Neuronal stem cell (in vitro differentiated cells): ENCODE data around the gene CCER1.

ENCODE experiments used
- DNase-seq: peaks from one replicate; pipeline ENCODE4 v3.0.0-alpha.2; 2013; ENCODE audit warnings: low spot score
- H2AFZ ChIP-seq: one replicate; pipeline ENCODE4 v1.6.1; 2013; ENCODE audit warnings: mild to moderate bottlenecking, low read length, inconsistent platforms
- H2AK5ac ChIP-seq: 2 replicates; pipeline ENCODE4 v1.6.1; 2013; ENCODE audit warnings: low read depth, mild to moderate bottlenecking, inconsistent platforms, low read length, moderate library complexity, mixed read lengths
- H2BK120ac ChIP-seq: 2 replicates; pipeline ENCODE4 v1.6.1; 2013; ENCODE audit warnings: low read depth, mild to moderate bottlenecking, inconsistent platforms, low read length, moderate library complexity, mixed read lengths
- H2BK12ac ChIP-seq: one replicate; pipeline ENCODE4 v1.6.1; 2013; ENCODE audit warnings: low read length, inconsistent platforms
- H2BK15ac ChIP-seq: 2 replicates; pipeline ENCODE4 v1.6.1; 2013; ENCODE audit warnings: mild to moderate bottlenecking, low read length, inconsistent platforms, mixed read lengths
- H2BK5ac ChIP-seq: one replicate; pipeline ENCODE4 v1.6.1; 2013; ENCODE audit warnings: inconsistent platforms, mild to moderate bottlenecking, low read length, moderate library complexity
- H3K14ac ChIP-seq: one replicate; pipeline ENCODE4 v1.6.1; 2013; ENCODE audit warnings: low read length, inconsistent platforms
- H3K18ac ChIP-seq: 2 replicates; pipeline ENCODE4 v1.6.1; 2013; ENCODE audit warnings: low read length, inconsistent platforms
- H3K23ac ChIP-seq: 2 replicates; pipeline ENCODE4 v1.6.1; 2013; ENCODE audit warnings: low read depth, mild to moderate bottlenecking, mixed read lengths, low read length, inconsistent platforms; ENCODE audit not compliant: poor library complexity
- H3K27ac ChIP-seq: replicated peaks from 3 replicates; pipeline ENCODE4 v1.5.1; 2013; ENCODE audit warnings: low read length, inconsistent platforms
- H3K27me3 ChIP-seq, 3 experiments: 2 replicates each; pipeline ENCODE4 v1.6.1; 2013; ENCODE audit warnings: low read length in 3 of 3, mild to moderate bottlenecking in 2 of 3, inconsistent platforms in 1 of 3, low read depth in 1 of 3, mixed read lengths in 1 of 3, moderate library complexity in 1 of 3; ENCODE audit not compliant: control insufficient read depth in 3 of 3, insufficient read depth in 3 of 3
- H3K36me3 ChIP-seq, 2 donors: replicated peaks in 1 of 2; 2 replicates each; pipeline ENCODE4 v1.6.1; 2013; ENCODE audit warnings: low read length in 2 of 2; ENCODE audit not compliant: control insufficient read depth in 2 of 2, insufficient read depth in 2 of 2
- H3K4ac ChIP-seq: 2 replicates; pipeline ENCODE4 v1.6.1; 2013; ENCODE audit warnings: inconsistent platforms, mild to moderate bottlenecking, low read length, moderate library complexity
- H3K4me1 ChIP-seq, 2 donors: 1 replicate in 1 of 2; 2 replicates in 1 of 2; pipeline ENCODE4 v1.6.1; 2013; ENCODE audit warnings: low read length in 2 of 2, low read depth in 1 of 2; ENCODE audit not compliant: control insufficient read depth in 2 of 2, insufficient read depth in 1 of 2
- H3K4me2 ChIP-seq: one replicate; pipeline ENCODE4 v1.6.1; 2013; ENCODE audit warnings: mild to moderate bottlenecking, low read length, inconsistent platforms; ENCODE audit not compliant: insufficient read depth, poor library complexity, severe bottlenecking
- H3K4me3 ChIP-seq, 2 donors: 2 replicates each; pipeline ENCODE4 v1.5.1; 2013; ENCODE audit warnings: low read length in 2 of 2, mild to moderate bottlenecking in 2 of 2, inconsistent platforms in 1 of 2, moderate library complexity in 1 of 2
- H3K79me1 ChIP-seq: one replicate; pipeline ENCODE4 v1.6.1; 2013; ENCODE audit warnings: low read depth, mild to moderate bottlenecking, inconsistent platforms, low read length, moderate library complexity
- H3K9ac ChIP-seq: one replicate; pipeline ENCODE4 v1.6.1; 2013; ENCODE audit warnings: mild to moderate bottlenecking, low read depth, low read length, inconsistent platforms; ENCODE audit not compliant: poor library complexity
- H3K9me3 ChIP-seq, 2 donors: replicated peaks in 1 of 2; 2 replicates each; pipeline versions ENCODE3 to v1.6.1; 2013; ENCODE audit warnings: low read length in 2 of 2, mild to moderate bottlenecking in 2 of 2, inconsistent platforms in 1 of 2, low read depth in 1 of 2, mixed read lengths in 1 of 2, moderate library complexity in 1 of 2; ENCODE audit not compliant: control insufficient read depth in 2 of 2, insufficient read depth in 1 of 2
- H4K8ac ChIP-seq: one replicate; pipeline ENCODE4 v1.6.1; 2013; ENCODE audit warnings: low read depth, mild to moderate bottlenecking, inconsistent platforms, low read length, moderate library complexity
- H4K91ac ChIP-seq: one replicate; pipeline ENCODE4 v1.6.1; 2013; ENCODE audit warnings: low read length, low read depth, mild to moderate bottlenecking, inconsistent platforms; ENCODE audit not compliant: poor library complexity
- WGBS, 2 donors: extraction: QIAGEN DNeasy Blood & Tissue Kit; methylation state at CpG; one replicate each; pipeline ENCODE4 v1.1.7; 2013; ENCODE audit warnings: missing lambda C conversion rate in 2 of 2, mixed read lengths in 1 of 2; ENCODE audit not compliant: insufficient read length in 2 of 2, insufficient replicate concordance in 1 of 2; ENCODE audit errors: extremely low coverage in 2 of 2; 5-methylcytosine and 5-hydroxymethylcytosine counted together

CCER1 gene

GRCh38 chr12:90908465-90908864 lies 46.5 kb downstream of the CCER1 start:
- Histone ChIP-seq H2BK120ac (no peak overlapping the region), H2BK12ac (no peak overlapping the region), H3K9ac (no peak overlapping the region), H3K27ac (no peak overlapping the region), H2AFZ (peak overlapping the region; percentile 47), H3K18ac (no peak overlapping the region), H3K27me3 (no peaks in the 10 kb centered on the region), H3K79me1 (no peaks in the 10 kb centered on the region), H3K4me1 (no peaks in the 10 kb centered on the region), H3K14ac (no peak overlapping the region), H3K36me3 (no peaks in the 10 kb centered on the region), H3K4me3 (no peak overlapping the region), H4K91ac (no peak overlapping the region), H3K4me2 (no peak overlapping the region), H2BK15ac (no peak overlapping the region), H3K9me3 (no peaks in the 10 kb centered on the region), H4K8ac (no peak overlapping the region), H2BK5ac (no peak overlapping the region), H3K4ac (no peak overlapping the region), H3K23ac (no peak overlapping the region), H2AK5ac (no peak overlapping the region)
- DNase-seq, result no peak

DNA sequence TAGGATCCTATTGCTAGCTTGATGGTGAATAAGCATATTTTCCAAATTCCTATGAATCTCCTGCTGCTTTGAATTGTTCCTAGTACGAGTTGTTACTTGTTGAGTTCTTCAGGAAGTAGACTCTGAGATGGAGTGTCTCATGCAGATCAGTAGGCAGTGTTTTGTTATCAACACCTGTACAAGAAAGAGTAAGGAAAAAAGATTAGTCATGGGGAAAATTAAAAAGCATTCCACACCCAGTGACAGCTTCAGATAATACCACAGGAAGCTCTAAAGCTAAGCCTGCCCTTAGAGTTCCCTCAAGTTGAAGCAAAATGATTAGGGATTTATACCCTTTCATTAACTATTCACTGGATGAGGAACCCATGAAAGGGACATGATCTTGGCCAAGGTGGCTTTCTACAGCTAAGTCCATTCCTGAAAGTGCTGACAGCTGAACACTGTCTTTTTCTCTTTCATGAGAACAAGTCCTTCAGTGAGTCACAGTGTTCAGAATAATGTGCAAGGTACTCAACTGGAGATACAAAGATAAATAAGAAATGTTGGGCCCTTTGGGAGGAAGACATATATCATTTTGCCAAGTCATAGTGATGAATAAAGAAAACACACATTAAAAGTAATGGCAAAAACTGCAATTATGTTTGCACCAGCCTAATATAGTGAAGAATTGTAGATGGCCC lies 49.1 kb downstream of the CCER1 start:
- Histone ChIP-seq H2AK5ac (no peak overlapping the region), H3K27me3 (no peaks in the 10 kb centered on the region), H3K4me1 (no peaks in the 10 kb centered on the region), H2BK15ac (no peak overlapping the region), H3K23ac (no peak overlapping the region), H3K9me3 (no peaks in the 10 kb centered on the region), H3K4me3 (no peak overlapping the region), H2BK5ac (no peak overlapping the region), H3K18ac (no peak overlapping the region), H2BK12ac (no peak overlapping the region), H3K4ac (no peak overlapping the region), H4K91ac (no peak overlapping the region), H3K79me1 (no peaks in the 10 kb centered on the region), H3K14ac (no peak overlapping the region), H4K8ac (no peak overlapping the region), H2BK120ac (no peak overlapping the region), H3K4me2 (no peak overlapping the region), H3K27ac (no peak overlapping the region), H3K36me3 (no peaks in the 10 kb centered on the region), H2AFZ (no peak overlapping the region), H3K9ac (no peak overlapping the region)
- no peak for DNase-seq
- WGBS, 2 donors, result no CpG with 5 or more reads among the region's 1 CpG

GRCh38 chr12:90902596-90902995 lies 52.4 kb downstream of the CCER1 start:
- no peaks in the 10 kb centered on the region for H3K36me3 ChIP-seq
- H3K27me3 ChIP-seq, result no peaks in the 10 kb centered on the region
- no peak overlapping the region for H2AFZ ChIP-seq
- H2BK5ac ChIP-seq, result no peak overlapping the region
- H3K4me1 ChIP-seq, result no peaks in the 10 kb centered on the region
- H3K23ac ChIP-seq, result no peak overlapping the region
- no peak overlapping the region for H3K4me3 ChIP-seq
- no peaks in the 10 kb centered on the region for H3K9me3 ChIP-seq
- H2BK12ac ChIP-seq, result no peak overlapping the region
- H4K8ac ChIP-seq, result no peak overlapping the region
- no CpG with 5 or more reads among the region's 2 CpGs for WGBS, 2 donors
- no peak overlapping the region for H3K27ac ChIP-seq
- H3K9ac ChIP-seq, result no peak overlapping the region
- H3K79me1 ChIP-seq, result no peaks in the 10 kb centered on the region
- H3K14ac ChIP-seq, result no peak overlapping the region
- no peak overlapping the region for H2BK120ac ChIP-seq
- H3K18ac ChIP-seq, result no peak overlapping the region
- H3K4me2 ChIP-seq, result no peak overlapping the region
- no peak overlapping the region for H2AK5ac ChIP-seq
- no peak overlapping the region for H4K91ac ChIP-seq
- no peak overlapping the region for H3K4ac ChIP-seq
- DNase-seq, result no peak
- no peak overlapping the region for H2BK15ac ChIP-seq
